Endometrial microvascular endothelial cells (primary cell): ENCODE measurements around the gene MRM3. TPM values are rescaled to one million over a fixed set of nuclear protein-coding genes. Genes with fewer than 3 reads are reported as not detected.
"Not testable (repeated sequence)": the region's sequence is repeated elsewhere in the genome, so short reads cannot be mapped to it uniquely, and the experiment has no call there.

Experiments
- in situ Hi-C: cut with HindIII; loops from 2 replicates; pipeline ENCODE4 v1.10.0; 2017; ENCODE audit warnings: low sequenced_read_pairs, low pct_unique_long_range_greater_than_20kb; ENCODE audit errors: inconsistent ontology term
- total RNA-seq: library from RNA; depleted of rRNA; stranded (reverse); fragments of >200 nt; gene quantifications from one replicate; pipeline ENCODE4 v1.2.3, GENCODE V29; 2015; ENCODE audit errors: inconsistent ontology term

The MRM3 gene
- total RNA-seq, 1 donor from 2014 or later: 29.4 TPM

- in situ Hi-C loops: loop anchor here (25.0 kb wide), 1 partner anchor 172 kb away; no protein-coding TSS in a partner anchor
Measured at GRCh38 chr17:789931-790873, 8.0 kb downstream of the MRM3 start.

GRCh38 chr17:790874-791247, 8.7 kb downstream of the MRM3 start:
- in situ Hi-C loops: loop anchor here (25.0 kb wide), 1 partner anchor 171 kb away; no protein-coding TSS in a partner anchor

- in situ Hi-C loops: loop anchor here (25.0 kb wide), 1 partner anchor 170 kb away; no protein-coding TSS in a partner anchor
Measured at GRCh38 chr17:791829-792228, 9.7 kb downstream of the MRM3 start.

- in situ Hi-C loops: loop anchor here (25.0 kb wide), 1 partner anchor 170 kb away; no protein-coding TSS in a partner anchor
Measured at GRCh38 chr17:792277-792676, 10.1 kb downstream of the MRM3 start.

- in situ Hi-C loops: loop anchor here (25.0 kb wide), 1 partner anchor 167 kb away; no protein-coding TSS in a partner anchor
Measured at GRCh38 chr17:794876-795275, 12.7 kb downstream of the MRM3 start.

GRCh38 chr17:795276-795675, 13.1 kb downstream of the MRM3 start:
- in situ Hi-C loops: loop anchor here (25.0 kb wide), 1 partner anchor 167 kb away; no protein-coding TSS in a partner anchor

GRCh38 chr17:795721-796120, 13.6 kb downstream of the MRM3 start:
- in situ Hi-C loops: loop anchor here (25.0 kb wide), 1 partner anchor 167 kb away; no protein-coding TSS in a partner anchor

- in situ Hi-C loops: loop anchor here (25.0 kb wide), 1 partner anchor 166 kb away; no protein-coding TSS in a partner anchor
Measured at GRCh38 chr17:796609-797008, 14.5 kb downstream of the MRM3 start.

- in situ Hi-C loops: loop anchor here (25.0 kb wide), 1 partner anchor 165 kb away; no protein-coding TSS in a partner anchor
Measured at GRCh38 chr17:797236-797840, 15.2 kb downstream of the MRM3 start.

GRCh38 chr17:798246-798645, 16.1 kb downstream of the MRM3 start:
- in situ Hi-C loops: loop anchor here (25.0 kb wide), 1 partner anchor 164 kb away; no protein-coding TSS in a partner anchor

GRCh38 chr17:799261-799660, 17.1 kb downstream of the MRM3 start:
- in situ Hi-C loops: loop anchor here (25.0 kb wide), 1 partner anchor 163 kb away; no protein-coding TSS in a partner anchor

- in situ Hi-C loops: no loop called here
Measured at GRCh38 chr17:800446-801242, 18.5 kb downstream of the MRM3 start.

- in situ Hi-C loops: no loop called here
Measured at GRCh38 chr17:801660-802059, 19.5 kb downstream of the MRM3 start.

GRCh38 chr17:802481-802880, 20.3 kb downstream of the MRM3 start:
- in situ Hi-C loops: no loop called here

- in situ Hi-C loops: no loop called here
Measured at GRCh38 chr17:802901-803881, 21.0 kb downstream of the MRM3 start.

- in situ Hi-C loops: no loop called here
Measured at GRCh38 chr17:804541-805435, 22.6 kb downstream of the MRM3 start.

- in situ Hi-C loops: not testable (repeated sequence)
Measured at GRCh38 chr17:805886-806285, 23.7 kb downstream of the MRM3 start.
